HG03439 (cell line): ENCODE measurements around the gene KDM6A.
"Not testable (repeated sequence)": the region's sequence is repeated elsewhere in the genome, so short reads cannot be mapped to it uniquely, and the experiment has no call there.

Experiments used
- ATAC-seq: cut with Tn5 transposase; IDR thresholded peaks from one replicate; pipeline ENCODE4 v1.9.1; 2021; ENCODE audit warnings: mild to moderate bottlenecking, moderate library complexity; ENCODE audit not compliant: unreplicated experiment

Gene KDM6A

GRCh38 chrX:44954562-44954961 is 81.6 kb downstream of the KDM6A start:
- ATAC-seq = no peak

- no peak for ATAC-seq
Measured at GRCh38 chrX:44957848-44958247, 84.9 kb downstream of the KDM6A start.

- no peak for ATAC-seq
Measured at GRCh38 chrX:44958480-44958879, 85.5 kb downstream of the KDM6A start.

- ATAC-seq = no peak
Measured at GRCh38 chrX:44961817-44962607, 89.0 kb downstream of the KDM6A start.

GRCh38 chrX:44962944-44963343 is 90.0 kb downstream of the KDM6A start:
- no peak for ATAC-seq

- no peak for ATAC-seq
Measured at GRCh38 chrX:44967221-44967620, 94.2 kb downstream of the KDM6A start.

GRCh38 chrX:44970709-44971108 is 97.7 kb downstream of the KDM6A start:
- ATAC-seq = no peak

GRCh38 chrX:44971674-44972073 is 98.7 kb downstream of the KDM6A start:
- no peak for ATAC-seq

- ATAC-seq = no peak
Measured at GRCh38 chrX:44972132-44972531, 99.1 kb downstream of the KDM6A start.

GRCh38 chrX:44973420-44973932 is 100.5 kb downstream of the KDM6A start:
- no peak for ATAC-seq

GRCh38 chrX:44974451-44974850 is 101.5 kb downstream of the KDM6A start:
- no peak for ATAC-seq

GRCh38 chrX:44975666-44976263 is 102.8 kb downstream of the KDM6A start:
- no peak for ATAC-seq

GRCh38 chrX:44978976-44979375 is 106.0 kb downstream of the KDM6A start:
- ATAC-seq = no peak

- no peak for ATAC-seq
Measured at GRCh38 chrX:44980403-44980802, 107.4 kb downstream of the KDM6A start.

GRCh38 chrX:44980883-44981282 is 107.9 kb downstream of the KDM6A start:
- ATAC-seq = no peak

- ATAC-seq = no peak
Measured at GRCh38 chrX:44989995-44990770, 117.2 kb downstream of the KDM6A start.

GRCh38 chrX:44992775-44993174 is 119.8 kb downstream of the KDM6A start:
- ATAC-seq = no peak

- ATAC-seq = no peak
Measured at GRCh38 chrX:44996277-44996676, 123.3 kb downstream of the KDM6A start.

GRCh38 chrX:44997282-44997812 is 124.4 kb downstream of the KDM6A start:
- no peak for ATAC-seq

- ATAC-seq = no peak
Measured at GRCh38 chrX:44997888-44998287, 124.9 kb downstream of the KDM6A start.

- not testable (repeated sequence) for ATAC-seq
Measured at GRCh38 chrX:44999237-44999636, 126.2 kb downstream of the KDM6A start.
